H1 (cell line): Measurements from ENCODE around the gene PDE4D. TPM values are rescaled to one million over a fixed set of nuclear protein-coding genes. Genes with fewer than 3 reads are reported as not detected.

Source experiments
- CTCF ChIA-PET: fragments of 300-600 bp; sonication (Branson Sonifier 250); formaldehyde crosslinking; loops from one replicate; lab custom pipeline; 2021; ENCODE audit not compliant: partially characterized antibody; lab: Charles Lee
- POLR2A ChIA-PET: fragments of 300-600 bp; sonication (Branson Sonifier 250); formaldehyde crosslinking; loops from one replicate; lab custom pipeline; 2021; ENCODE audit warnings: inconsistent platforms; ENCODE audit not compliant: partially characterized antibody; lab: Charles Lee
- DNase-seq, 2 experiments: peaks; one replicate each; pipeline versions ENCODE4 v3.0.0 to v3.0.0-alpha.2; 2010 to 2022; ENCODE audit warnings: low spot score in 2 of 2, low read depth in 1 of 2, mixed read lengths in 1 of 2
- FAIRE-seq: peaks from 2 replicates; lab custom pipeline; 2011; peaks lifted over from hg19 to GRCh38; lab: Jason Lieb, UNC
- H2AFZ ChIP-seq: 2 replicates; pipeline ENCODE4 v1.8.1; 2012; ENCODE audit warnings: low read length, inconsistent platforms
- H2AK5ac ChIP-seq: 2 replicates; pipeline ENCODE4 v1.6.1; 2013; ENCODE audit warnings: low read depth, low read length
- H2BK120ac ChIP-seq: replicated peaks from 2 replicates; pipeline ENCODE3; 2013; ENCODE audit warnings: low read depth, low read length, inconsistent platforms
- H2BK12ac ChIP-seq: 2 replicates; pipeline ENCODE4 v1.6.1; 2013; ENCODE audit warnings: low read depth, low read length
- H2BK15ac ChIP-seq: 2 replicates; pipeline ENCODE4 v1.6.1; 2013; ENCODE audit warnings: low read length
- H2BK20ac ChIP-seq: 2 replicates; pipeline ENCODE4 v1.6.1; 2013; ENCODE audit warnings: low read length
- H2BK5ac ChIP-seq: 2 replicates; pipeline ENCODE4 v1.6.1; 2013; ENCODE audit warnings: low read depth, low read length
- H3K14ac ChIP-seq: 2 replicates; pipeline ENCODE4 v1.6.1; 2013; ENCODE audit warnings: inconsistent platforms; ENCODE audit not compliant: insufficient read length
- H3K18ac ChIP-seq: 2 replicates; pipeline ENCODE4 v1.6.1; 2013; ENCODE audit warnings: low read length; ENCODE audit errors: extremely low read depth
- H3K23ac ChIP-seq: 2 replicates; pipeline ENCODE4 v1.6.1; 2013; ENCODE audit warnings: inconsistent platforms; ENCODE audit not compliant: insufficient read length
- H3K23me2 ChIP-seq: 2 replicates; pipeline ENCODE4 v1.6.1; 2013; ENCODE audit warnings: low read depth, low read length
- H3K27ac ChIP-seq: 2 replicates; pipeline ENCODE4 v1.6.1; 2011; ENCODE audit warnings: low read depth, low read length, inconsistent platforms
- H3K27me3 ChIP-seq, 4 experiments: replicated peaks in 1 of 4; 1 replicate in 1 of 4; 2 replicates in 3 of 4; pipeline versions ENCODE4 v1.6.1 to v1.8.1; 2011 to 2013; ENCODE audit warnings: low read length in 3 of 4, mild to moderate bottlenecking in 3 of 4, inconsistent platforms in 2 of 4, mixed read lengths in 2 of 4, moderate library complexity in 1 of 4; ENCODE audit not compliant: control insufficient read depth in 3 of 4, insufficient read depth in 3 of 4; ENCODE audit errors: extremely low read depth in 1 of 4
- H3K36me3 ChIP-seq, 4 experiments: 2 replicates each; pipeline versions ENCODE4 v1.6.1 to v1.8.1; 2011 to 2013; ENCODE audit warnings: mild to moderate bottlenecking in 4 of 4, low read length in 3 of 4, moderate library complexity in 2 of 4, control low read depth in 1 of 4, inconsistent platforms in 1 of 4; ENCODE audit not compliant: insufficient read depth in 4 of 4, control insufficient read depth in 2 of 4
- H3K4ac ChIP-seq: replicated peaks from 2 replicates; pipeline ENCODE3; 2013; ENCODE audit warnings: low read length, low read depth, mixed read lengths, inconsistent platforms; ENCODE audit not compliant: insufficient read length
- H3K4me1 ChIP-seq, 4 experiments: replicated peaks in 1 of 4; 1 replicate in 1 of 4; 2 replicates in 3 of 4; pipeline versions ENCODE4 v1.6.1 to v1.8.1; 2011 to 2013; ENCODE audit warnings: low read length in 3 of 4, inconsistent platforms in 2 of 4, mixed read lengths in 1 of 4; ENCODE audit not compliant: insufficient read depth in 4 of 4, control insufficient read depth in 3 of 4
- H3K4me2 ChIP-seq, 2 experiments: 2 replicates each; pipeline versions ENCODE4 v1.6.1 to v1.8.1; 2011 to 2013; ENCODE audit warnings: low read depth in 2 of 2, low read length in 2 of 2, control low read depth in 1 of 2, inconsistent platforms in 1 of 2, mild to moderate bottlenecking in 1 of 2; ENCODE audit not compliant: insufficient read depth in 1 of 2
- H3K4me3 ChIP-seq, 4 experiments: fragments of 200-600, 300-600 bp in 1 of 4; sonication (generic), shearing (Covaris generic), sonication (Bioruptor Twin) in 1 of 4; 2 replicates each; pipeline versions ENCODE4 v1.5.1 to v1.8.1; 2011 to 2016; ENCODE audit warnings: low read length in 4 of 4, low read depth in 3 of 4, control low read depth in 2 of 4, inconsistent platforms in 2 of 4, mild to moderate bottlenecking in 2 of 4, mixed read lengths in 1 of 4, moderate library complexity in 1 of 4; ENCODE audit not compliant: insufficient read depth in 2 of 4; ENCODE audit errors: extremely low read depth in 1 of 4
- H3K56ac ChIP-seq: replicated peaks from 2 replicates; pipeline ENCODE3; 2013; ENCODE audit warnings: low read depth, mild to moderate bottlenecking, mixed read lengths, low read length, inconsistent platforms; ENCODE audit not compliant: insufficient read length
- H3K79me1 ChIP-seq: 2 replicates; pipeline ENCODE4 v1.6.1; 2013; ENCODE audit warnings: low read depth, low read length, control low read depth
- H3K79me2 ChIP-seq, 2 experiments: 2 replicates each; pipeline versions ENCODE4 v1.6.1 to v1.8.1; 2012 to 2013; ENCODE audit warnings: low read length in 2 of 2, mild to moderate bottlenecking in 2 of 2, inconsistent platforms in 1 of 2; ENCODE audit not compliant: insufficient read depth in 2 of 2, control insufficient read depth in 1 of 2
- H3K9ac ChIP-seq, 4 experiments: replicated peaks in 1 of 4; 1 replicate in 1 of 4; 2 replicates in 3 of 4; pipeline versions ENCODE4 v1.6.1 to v1.8.1; 2011 to 2013; ENCODE audit warnings: low read depth in 3 of 4, low read length in 3 of 4, control low read depth in 2 of 4, mild to moderate bottlenecking in 2 of 4, moderate library complexity in 2 of 4, inconsistent platforms in 1 of 4; ENCODE audit errors: extremely low read depth in 1 of 4
- H3K9me3 ChIP-seq, 2 experiments: 2 replicates each; pipeline versions ENCODE4 v1.6.1 to v1.8.1; 2012 to 2013; ENCODE audit warnings: mild to moderate bottlenecking in 2 of 2, moderate library complexity in 2 of 2, control low read depth in 1 of 2, inconsistent platforms in 1 of 2, low read depth in 1 of 2, low read length in 1 of 2, mixed read lengths in 1 of 2; ENCODE audit not compliant: insufficient read depth in 2 of 2
- H4K20me1 ChIP-seq, 2 experiments: replicated peaks in 1 of 2; 2 replicates each; pipeline versions ENCODE3 to v1.8.1; 2011 to 2013; ENCODE audit warnings: inconsistent platforms in 2 of 2, low read length in 2 of 2, mild to moderate bottlenecking in 1 of 2; ENCODE audit not compliant: insufficient read depth in 2 of 2, control insufficient read depth in 1 of 2
- H4K5ac ChIP-seq: 2 replicates; pipeline ENCODE4 v1.6.1; 2013; ENCODE audit warnings: low read length, low read depth, mixed read lengths, inconsistent platforms; ENCODE audit not compliant: insufficient read length
- H4K8ac ChIP-seq: 2 replicates; pipeline ENCODE4 v1.8.0; 2013; ENCODE audit warnings: mild to moderate bottlenecking, moderate library complexity, low read length, inconsistent platforms; ENCODE audit not compliant: insufficient read depth; ENCODE audit errors: extremely low read depth
- H4K91ac ChIP-seq: replicated peaks from 2 replicates; pipeline ENCODE3; 2013; ENCODE audit warnings: low read length, mixed read lengths, inconsistent platforms; ENCODE audit not compliant: insufficient read length
- CREB1 ChIP-seq: IDR thresholded peaks from 2 replicates; pipeline ENCODE4 v1.6.1; 2012; ENCODE audit warnings: inconsistent platforms
- CTBP2 ChIP-seq: IDR thresholded peaks from 2 replicates; pipeline ENCODE4 v1.7.0; 2011; ENCODE audit warnings: borderline replicate concordance, mild to moderate bottlenecking, moderate library complexity, mixed read lengths, low read length; ENCODE audit not compliant: insufficient read depth, insufficient read length
- GABPA ChIP-seq: IDR thresholded peaks from 2 replicates; pipeline ENCODE4 v1.6.1; 2011; ENCODE audit warnings: mild to moderate bottlenecking, low read length, moderate library complexity, borderline replicate concordance; ENCODE audit not compliant: insufficient read depth
- WGBS, 2 experiments: shearing (Covaris generic) in 1 of 2; methylation state at CpG; one replicate each; pipeline versions ENCODE4 v1.1.6 to v1.1.7; 2013 to 2015; ENCODE audit warnings: low lambda C conversion rate in 2 of 2, mixed read lengths in 2 of 2, inconsistent platforms in 1 of 2, low coverage in 1 of 2, missing lambda C conversion rate in 1 of 2; ENCODE audit not compliant: insufficient replicate concordance in 2 of 2, insufficient coverage in 1 of 2, insufficient read length in 1 of 2; ENCODE audit errors: extremely low coverage in 1 of 2, missing lambda C conversion rate in 1 of 2; 5-methylcytosine and 5-hydroxymethylcytosine counted together
- polyA plus RNA-seq, 7 experiments: library from polyadenylated mRNA; depleted of rRNA in 3 of 7; stranded (reverse) in 5 of 7; unstranded in 2 of 7; fragments of >200 nt in 5 of 7; fragments of 200-250 nt in 2 of 7; gene quantifications; 1 replicate in 5 of 7; 2 replicates in 1 of 7; 4 replicates in 1 of 7; pipeline versions ENCODE4 v1.2.1 to v1.2.3, GENCODE V29; 2011 to 2013; ENCODE audit warnings: missing spikeins in 2 of 7, mixed read lengths in 2 of 7
- total RNA-seq: library from RNA; stranded (reverse); fragmentation: NEBNext Ultra II Directional; extraction: Animal tissue kit (Norgen Biotek cat#: 25700); gene quantifications from 2 replicates; pipeline ENCODE4 v1.2.1, GENCODE V29; 2021

The PDE4D gene
- total and polyA plus RNA-seq, 2 of the 8 experiments (the other 6 are each of a cell fraction or from before 2014, with no cell fraction given), result 2.3 to 3.7 TPM

DNA sequence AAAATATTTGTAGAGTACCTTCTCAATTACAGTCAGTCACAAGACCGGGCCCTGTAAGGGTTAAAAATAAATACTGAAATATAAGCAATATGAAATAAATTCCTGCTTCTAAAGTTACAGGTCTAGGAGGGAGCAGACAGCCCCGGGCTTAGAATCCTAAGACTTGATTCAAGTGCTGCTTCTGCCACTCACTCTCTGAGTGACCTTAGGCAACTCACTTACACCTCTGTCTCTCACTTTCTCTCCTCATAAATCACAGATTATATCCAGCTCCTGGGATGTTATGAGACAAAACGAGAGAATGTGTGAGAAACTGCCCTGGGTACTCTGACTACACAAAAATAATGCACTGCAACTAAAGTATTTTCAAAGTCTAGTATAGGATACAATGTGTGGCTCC lies 101.9 kb downstream of the PDE4D start:
- Histone ChIP-seq H3K27ac (no peak overlapping the region), H3K36me3 (no peaks in the 10 kb centered on the region), H2BK120ac (no peak overlapping the region), H3K27me3 (no peaks in the 10 kb centered on the region), H3K4ac (no peak overlapping the region), H3K4me1 (peaks cover 0 to 4% (median 1%) of the 10 kb centered on the region in 4 experiments; a peak in 3 of 7 replicates), H3K23me2 (no peaks in the 10 kb centered on the region), H2BK15ac (no peak overlapping the region), H3K9me3 (no peaks in the 10 kb centered on the region), H4K20me1 (no peaks in the 10 kb centered on the region), H2BK20ac (no peak overlapping the region), H2BK5ac (no peak overlapping the region), H3K23ac (no peak overlapping the region), H4K91ac (no peak overlapping the region), H3K56ac (no peak overlapping the region), H3K79me2 (no peaks in the 10 kb centered on the region), H2AK5ac (no peak overlapping the region), H2AFZ (no peak overlapping the region), H3K9ac (no peak overlapping the region), H3K79me1 (no peaks in the 10 kb centered on the region), H4K8ac (no peak overlapping the region), H3K4me2 (no peak overlapping the region), H3K4me3 (no peak overlapping the region), H3K18ac (no peak overlapping the region), H4K5ac (no peak overlapping the region), H3K14ac (no peak overlapping the region), H2BK12ac (no peak overlapping the region)
- DNase-seq (no peak), FAIRE-seq (no peak)
- TF ChIP-seq CREB1 (no peak), CTBP2 (no peak), GABPA (no peak)
- ChIA-PET CTCF (interaction anchor here (1.5 kb wide), 1 partner anchor 18 kb away, joined by 5 read pairs; no protein-coding TSS in a partner anchor), POLR2A (no interaction called here)
- 84% methylated on average over 3 of the region's 3 CpGs; no CpG with 5 or more reads in 1 of the 2 experiments for WGBS, 2 experiments
